H7 (cell line): ENCODE results near the gene PPP2R2C. TPM values are rescaled to one million over a fixed set of nuclear protein-coding genes. Genes with fewer than 3 reads are reported as not detected.
A peak's percentile ranks its signal among the peaks of the same experiment; 100 is the strongest.

Source experiments
- DNase-seq: peaks from one replicate; pipeline ENCODE4 v3.0.0; 2012
- H3K27me3 ChIP-seq: 2 replicates; pipeline ENCODE4 v1.6.0; 2011; ENCODE audit warnings: mild to moderate bottlenecking, low read length; ENCODE audit not compliant: control insufficient read depth, insufficient read depth
- H3K36me3 ChIP-seq: replicated peaks from 2 replicates; pipeline ENCODE4 v1.5.1; 2011; ENCODE audit warnings: low read length; ENCODE audit not compliant: control insufficient read depth, insufficient read depth
- H3K4me3 ChIP-seq: 2 replicates; pipeline ENCODE4 v1.5.1; 2011; ENCODE audit warnings: low read depth, mild to moderate bottlenecking, control low read depth, low read length, moderate library complexity; ENCODE audit not compliant: insufficient read depth
- total RNA-seq: library from RNA; depleted of rRNA; stranded (reverse); fragments of >200 nt; shearing (Covaris generic); gene quantifications from 2 replicates; pipeline ENCODE4 v1.2.3, GENCODE V29; 2014

The PPP2R2C gene
- total RNA-seq, 1 experiment from 2014 or later = 7.6 TPM

GRCh38 chr4:6364581-6364980 lies 107.8 kb downstream of the PPP2R2C start:
- Histone ChIP-seq H3K36me3 (no peaks in the 10 kb centered on the region), H3K4me3 (no peak overlapping the region), H3K27me3 (no peaks in the 10 kb centered on the region)
- no peak for DNase-seq

GRCh38 chr4:6364146-6364545 lies 108.3 kb downstream of the PPP2R2C start:
- Histone ChIP-seq H3K27me3 (no peaks in the 10 kb centered on the region), H3K4me3 (no peak overlapping the region), H3K36me3 (no peaks in the 10 kb centered on the region)
- DNase-seq = no peak

DNA sequence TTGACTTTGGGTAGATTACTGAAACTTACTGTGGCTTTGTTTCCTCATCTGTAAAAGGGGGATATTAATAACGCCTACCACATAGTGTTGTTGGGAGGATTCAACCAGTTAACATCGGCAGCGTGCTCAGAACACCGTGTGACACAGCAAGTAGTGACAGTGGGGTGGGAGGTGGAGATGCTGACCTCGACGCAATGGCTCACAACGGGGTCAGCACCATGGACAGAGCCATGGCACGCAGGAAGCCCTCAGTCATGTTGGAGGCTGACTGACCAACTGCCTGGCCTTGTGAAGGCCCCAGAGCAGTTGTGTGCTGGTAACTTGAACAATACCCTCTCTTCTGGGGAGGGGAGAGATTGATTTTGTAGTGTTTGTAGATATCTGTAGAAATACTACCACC lies 109.5 kb downstream of the PPP2R2C start:
- peak; percentile 88 for DNase-seq
- Histone ChIP-seq H3K4me3 (no peak overlapping the region), H3K27me3 (no peaks in the 10 kb centered on the region), H3K36me3 (no peaks in the 10 kb centered on the region)

- peak; percentile 75 for DNase-seq
- H3K36me3 ChIP-seq = no peaks in the 10 kb centered on the region
- no peak overlapping the region for H3K4me3 ChIP-seq
Measured at GRCh38 chr4:6362243-6362885, 110.0 kb downstream of the PPP2R2C start.

DNA sequence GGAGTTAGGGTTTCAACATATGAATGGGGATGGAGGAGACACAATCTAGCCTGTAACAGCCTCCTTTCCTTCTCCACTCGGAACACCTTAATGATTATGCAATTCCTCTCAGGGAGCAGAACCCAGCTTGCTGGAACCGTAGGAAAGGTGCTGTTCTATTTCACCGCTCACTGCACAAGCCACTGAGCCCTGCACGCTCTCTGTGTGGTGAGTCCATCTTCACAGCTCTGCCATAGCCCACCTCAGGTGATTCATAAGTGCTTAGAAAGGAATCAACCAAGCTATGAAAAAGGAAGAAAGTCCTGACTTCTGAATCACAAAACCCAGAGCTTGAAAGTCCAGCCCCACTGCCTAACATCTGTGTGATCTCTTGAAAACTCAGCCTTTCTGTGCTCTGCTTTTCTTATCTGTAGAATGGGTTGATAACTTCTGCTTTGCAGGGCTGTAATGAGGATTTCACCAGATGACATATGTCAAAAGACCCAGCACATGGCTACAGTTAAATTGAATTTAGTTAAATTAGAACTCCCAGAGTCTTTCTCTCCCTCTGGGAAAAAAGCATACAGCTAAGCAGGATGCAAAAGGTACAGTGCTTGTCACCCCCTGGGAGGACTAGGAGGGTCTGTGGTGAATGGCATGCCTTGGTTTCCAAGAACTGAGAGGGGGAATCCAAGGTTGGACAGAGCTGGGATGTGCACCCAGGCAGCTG lies 111.2 kb downstream of the PPP2R2C start:
- no peak for DNase-seq
- Histone ChIP-seq H3K27me3 (no peaks in the 10 kb centered on the region), H3K36me3 (no peaks in the 10 kb centered on the region), H3K4me3 (no peak overlapping the region)

More at GRCh38 chr4:6362243-6362885, 110.0 kb downstream of the PPP2R2C start:
- H3K27me3 ChIP-seq = no peaks in the 10 kb centered on the region

DNA sequence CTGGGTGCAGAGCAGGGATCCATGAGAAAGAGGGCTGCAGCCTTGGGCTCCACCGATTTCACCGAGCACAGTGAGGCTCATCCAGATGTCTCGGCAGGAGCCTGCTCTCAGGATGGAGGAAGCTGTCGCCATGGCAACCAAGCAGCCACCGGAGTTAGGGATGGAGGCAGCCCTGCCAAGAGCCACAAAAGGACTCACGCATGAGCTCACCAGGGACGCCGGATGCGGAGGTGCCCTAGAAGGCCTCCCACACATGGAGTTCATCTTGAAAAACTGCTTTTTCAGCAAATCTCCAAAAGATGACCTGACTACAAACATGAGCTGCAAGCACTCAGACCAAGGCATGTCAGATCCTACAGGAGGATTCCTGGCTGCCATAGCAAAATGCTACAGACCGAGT lies 112.0 kb downstream of the PPP2R2C start:
- Histone ChIP-seq H3K27me3 (no peaks in the 10 kb centered on the region), H3K4me3 (no peak overlapping the region), H3K36me3 (no peaks in the 10 kb centered on the region)
- peak; percentile 84 for DNase-seq

DNA sequence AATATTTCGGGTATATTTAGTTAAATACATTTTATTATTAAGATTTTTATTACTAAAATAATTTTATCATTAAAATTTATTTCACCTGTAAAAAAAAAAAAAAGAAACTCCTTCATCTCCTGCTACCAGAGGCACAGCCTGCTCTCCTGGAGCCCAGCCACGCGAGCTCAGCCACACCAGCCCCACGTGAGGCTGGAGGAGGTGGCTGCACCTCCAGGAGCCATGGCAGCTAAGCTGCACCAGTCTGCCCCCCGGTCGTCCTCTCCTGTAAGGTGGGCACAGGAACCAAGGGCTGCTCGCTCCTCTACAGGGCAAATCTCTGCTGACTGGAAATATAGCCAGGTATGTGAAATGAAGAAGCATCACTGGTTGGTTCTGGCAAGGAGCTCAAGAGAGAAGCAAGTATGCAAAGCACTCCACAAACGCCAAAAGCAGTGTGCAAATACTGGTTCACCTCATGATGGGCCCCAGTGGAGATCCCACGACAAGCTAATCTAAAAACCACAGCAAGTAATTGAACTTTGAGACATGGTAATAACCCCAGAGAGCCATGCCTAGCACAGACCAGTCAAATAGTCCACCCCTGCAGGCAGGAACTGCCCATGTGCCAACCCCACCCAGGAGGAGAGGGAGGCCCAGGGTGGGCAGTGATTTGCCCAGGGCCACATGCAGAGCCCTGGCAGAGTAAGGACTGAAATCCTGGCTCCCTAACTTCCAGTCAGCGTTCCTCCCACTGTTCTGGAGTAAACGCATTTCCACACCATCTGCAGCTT lies 112.7 kb downstream of the PPP2R2C start:
- Histone ChIP-seq H3K36me3 (no peaks in the 10 kb centered on the region), H3K4me3 (no peak overlapping the region), H3K27me3 (no peaks in the 10 kb centered on the region)
- DNase-seq = no peak

- no peak for DNase-seq
- H3K36me3 ChIP-seq = no peaks in the 10 kb centered on the region
- no peak overlapping the region for H3K4me3 ChIP-seq
- H3K27me3 ChIP-seq = no peaks in the 10 kb centered on the region
Measured at GRCh38 chr4:6357476-6357875, 114.9 kb downstream of the PPP2R2C start.

GRCh38 chr4:6356076-6356560 lies 116.3 kb downstream of the PPP2R2C start:
- Histone ChIP-seq H3K36me3 (no peaks in the 10 kb centered on the region), H3K27me3 (no peaks in the 10 kb centered on the region), H3K4me3 (no peak overlapping the region)
- DNase-seq = no peak

- no peaks in the 10 kb centered on the region for H3K27me3 ChIP-seq
- H3K36me3 ChIP-seq = no peaks in the 10 kb centered on the region
- H3K4me3 ChIP-seq = no peak overlapping the region
- DNase-seq = no peak
Measured at GRCh38 chr4:6355052-6355451, 117.4 kb downstream of the PPP2R2C start.

- H3K4me3 ChIP-seq = no peak overlapping the region
- no peaks in the 10 kb centered on the region for H3K27me3 ChIP-seq
Measured at GRCh38 chr4:6354626-6355025, 117.8 kb downstream of the PPP2R2C start.

GRCh38 chr4:6354119-6354518 lies 118.3 kb downstream of the PPP2R2C start:
- Histone ChIP-seq H3K27me3 (no peaks in the 10 kb centered on the region), H3K4me3 (no peak overlapping the region), H3K36me3 (no peaks in the 10 kb centered on the region)
- no peak for DNase-seq

More at GRCh38 chr4:6354626-6355025, 117.8 kb downstream of the PPP2R2C start:
- H3K36me3 ChIP-seq = no peaks in the 10 kb centered on the region
- no peak for DNase-seq

DNA sequence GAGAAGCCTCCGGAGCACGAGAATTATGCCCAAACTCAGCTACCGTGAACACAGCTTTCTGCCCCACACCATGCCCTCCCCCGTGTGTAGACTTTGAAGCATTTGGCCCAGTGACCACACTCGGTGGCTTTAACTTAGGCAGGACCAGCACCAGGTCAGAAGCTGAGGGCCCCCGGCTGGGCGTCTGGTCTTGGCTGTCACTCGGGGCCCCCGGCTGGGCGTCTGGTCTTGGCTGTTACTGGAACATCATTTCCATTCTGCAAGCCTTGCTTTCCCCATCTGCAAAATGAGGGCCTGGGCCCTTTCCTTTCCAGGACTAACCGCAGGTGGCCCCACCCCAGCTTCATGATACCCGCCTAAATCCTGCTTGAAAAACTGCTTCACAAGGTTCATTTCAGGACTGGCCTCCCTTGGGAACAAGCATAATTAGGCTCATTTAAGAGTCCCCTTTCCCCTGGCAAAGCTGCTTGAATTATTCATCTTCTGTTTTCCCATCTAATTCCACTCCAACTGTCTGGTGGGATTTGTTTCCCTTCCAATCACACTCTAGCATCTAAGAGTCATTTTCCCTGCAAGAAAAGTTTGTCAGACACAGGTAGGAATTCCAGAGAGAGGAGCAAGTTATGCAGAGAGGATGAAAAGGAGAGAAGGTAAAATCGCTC lies 120.3 kb downstream of the PPP2R2C start:
- Histone ChIP-seq H3K36me3 (no peaks in the 10 kb centered on the region), H3K4me3 (no peak overlapping the region), H3K27me3 (no peaks in the 10 kb centered on the region)
- DNase-seq = no peak

DNA sequence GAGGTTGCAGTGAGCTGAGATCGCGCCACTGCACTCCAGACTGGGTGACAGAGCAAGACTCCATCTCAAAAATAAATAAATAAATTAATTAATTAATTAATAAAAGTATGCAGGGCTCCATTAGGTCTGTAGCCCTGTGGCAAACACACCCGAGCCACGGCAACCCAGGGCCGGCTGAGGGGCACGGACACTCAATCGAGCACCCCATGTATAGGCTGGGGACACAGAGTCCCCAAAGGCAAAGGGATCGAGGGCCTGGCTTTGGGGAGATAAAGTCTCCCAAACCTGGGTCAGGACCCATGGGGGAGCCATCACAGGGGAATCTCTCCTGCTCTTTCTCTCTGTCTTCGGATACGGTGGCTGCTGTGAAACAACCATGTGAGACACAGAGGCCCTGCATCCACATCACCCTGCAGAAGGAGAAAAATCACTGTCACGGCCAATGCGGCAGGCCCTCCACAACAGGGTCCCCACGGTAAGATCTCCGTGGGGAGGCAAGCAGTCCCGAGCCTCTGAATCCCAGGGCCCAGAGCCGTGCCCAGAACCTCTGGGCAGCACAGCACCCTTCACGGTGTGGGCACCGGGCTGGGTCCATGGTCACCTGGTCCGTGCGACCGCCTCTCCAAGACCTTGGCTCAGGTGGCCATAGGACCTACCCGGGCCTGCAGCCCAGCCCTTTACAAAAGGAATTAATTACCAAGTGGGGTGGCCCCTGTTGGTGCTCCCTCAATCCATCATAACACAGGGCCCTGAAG lies 121.0 kb downstream of the PPP2R2C start:
- Histone ChIP-seq H3K4me3 (no peak overlapping the region), H3K27me3 (no peaks in the 10 kb centered on the region), H3K36me3 (no peaks in the 10 kb centered on the region)
- DNase-seq = no peak
